Lung (tissue), 12 donors: Measurements from ENCODE around the gene PCSK7. TPM values are rescaled to one million over a fixed set of nuclear protein-coding genes. Genes with fewer than 3 reads are reported as not detected.

Source experiments
- ATAC-seq: fragments of 200-7000 bp; cut with Tn5 transposase; one replicate; pipeline ENCODE4 v1.9.1; 2020; ENCODE audit warnings: moderate number of reproducible peaks; ENCODE audit not compliant: insufficient read depth, low FRiP score
- DNase-seq, 3 donors: peaks; one replicate each; pipeline ENCODE4 v3.0.0-alpha.2; 2013 to 2017
- H3K27ac ChIP-seq, 2 donors: one replicate each; pipeline ENCODE4 v1.5.1; 2013; ENCODE audit warnings: mild to moderate bottlenecking in 2 of 2, moderate library complexity in 2 of 2, control low read depth in 1 of 2, inconsistent platforms in 1 of 2, low read depth in 1 of 2, low read length in 1 of 2
- H3K27me3 ChIP-seq, 3 donors: one replicate each; pipeline ENCODE4 v1.5.1; 2013; ENCODE audit warnings: low read length in 2 of 3; ENCODE audit not compliant: control insufficient read depth in 3 of 3, insufficient read depth in 3 of 3
- H3K36me3 ChIP-seq, 4 donors: one replicate each; pipeline ENCODE4 v1.5.1; 2013; ENCODE audit warnings: low read length in 4 of 4, mild to moderate bottlenecking in 1 of 4, moderate library complexity in 1 of 4; ENCODE audit not compliant: control insufficient read depth in 4 of 4, insufficient read depth in 4 of 4
- H3K4me1 ChIP-seq, 5 donors: one replicate each; pipeline ENCODE4 v1.5.1; 2013; ENCODE audit warnings: low read length in 5 of 5, mild to moderate bottlenecking in 2 of 5, moderate library complexity in 1 of 5; ENCODE audit not compliant: control insufficient read depth in 5 of 5, insufficient read depth in 5 of 5
- H3K4me3 ChIP-seq: one replicate; pipeline ENCODE4 v1.5.1; 2013; ENCODE audit warnings: mild to moderate bottlenecking, control low read depth, moderate library complexity
- H3K9ac ChIP-seq, 2 donors: one replicate each; pipeline ENCODE4 v1.5.1; 2013; ENCODE audit warnings: low read length in 2 of 2, control low read depth in 1 of 2; ENCODE audit not compliant: insufficient read depth in 1 of 2
- H3K9me3 ChIP-seq, 4 donors: one replicate each; pipeline ENCODE4 v1.5.1; 2013; ENCODE audit warnings: low read length in 3 of 4, mild to moderate bottlenecking in 1 of 4, moderate library complexity in 1 of 4; ENCODE audit not compliant: control insufficient read depth in 4 of 4, insufficient read depth in 3 of 4
- CTCF ChIP-seq: IDR thresholded peaks from 2 replicates; pipeline ENCODE4 v1.5.1; 2012; ENCODE audit warnings: mild to moderate bottlenecking; ENCODE audit errors: control extremely low read depth, extremely low read depth
- WGBS, 2 donors: extraction: QIAGEN DNeasy Blood & Tissue Kit; methylation state at CpG; one replicate each; pipeline ENCODE4 v1.1.7; 2013; 5-methylcytosine and 5-hydroxymethylcytosine counted together
- polyA plus RNA-seq, 2 donors: library from polyadenylated mRNA; stranded (reverse); fragments of 200-250 nt; gene quantifications; one replicate each; pipeline ENCODE4 v1.2.1, GENCODE V29; 2013
- total RNA-seq, 2 donors: library from RNA; depleted of rRNA in 1 of 2; stranded (reverse); fragments of >200 nt in 1 of 2; gene quantifications; one replicate each; pipeline ENCODE4 v1.2.1, GENCODE V29; 2014 to 2021
- donor health status: control.
- donor health status: control.
- donor health status: Bipolar disorder and iron deficiency.
- donor health status: healthy.
- donor health status: DM: yes; HTN: yes; CAD: no.

PCSK7 gene
- total and polyA plus RNA-seq, 4 donors: 29.2 to 82.5 (median 32.9) TPM

GRCh38 chr11:117187428-117187798 is 44.5 kb downstream of the PCSK7 start:
- H3K27me3 ChIP-seq: no peaks in the 10 kb centered on the region
- 90 to 95% methylated on average over 13 of the region's 13 CpGs for WGBS, 2 donors
- no peak overlapping the region for H3K27ac ChIP-seq
- TF ChIP-seq CTCF: no peak
- no peak overlapping the region for H3K4me3 ChIP-seq
- ATAC-seq: no peak
- no peak for DNase-seq
- no peaks in the 10 kb centered on the region for H3K9me3 ChIP-seq
- peaks cover 0 to 2% (median 0%) of the 10 kb centered on the region in 5 donors for H3K4me1 ChIP-seq
- peaks cover 15 to 59% (median 19%) of the 10 kb centered on the region in 4 donors for H3K36me3 ChIP-seq
- H3K9ac ChIP-seq: no peak overlapping the region

- 83 to 91% methylated on average over 6 of the region's 6 CpGs for WGBS, 2 donors
- ATAC-seq: no peak
- no peak overlapping the region for H3K9ac ChIP-seq
These were observed 44.9 kb downstream of the PCSK7 start for GRCh38 chr11:117187007-117187406.

GRCh38 chr11:117186431-117186761 is 45.5 kb downstream of the PCSK7 start:
- Histone ChIP-seq H3K4me3 (no peak overlapping the region), H3K27me3 (no peaks in the 10 kb centered on the region), H3K9me3 (no peaks in the 10 kb centered on the region), H3K36me3 (peaks cover 12 to 57% (median 17%) of the 10 kb centered on the region in 4 donors), H3K9ac (no peak overlapping the region), H3K27ac (peak overlapping the region in 1 of 2 donors; percentile 83), H3K4me1 (peaks cover 0 to 5% (median 0%) of the 10 kb centered on the region in 5 donors)
- WGBS, 2 donors: 96 to 98% methylated on average over 4 of the region's 4 CpGs
- no peak for DNase-seq
- no peak for TF ChIP-seq CTCF
- ATAC-seq: no peak

More at GRCh38 chr11:117187007-117187406, 44.9 kb downstream of the PCSK7 start:
- Histone ChIP-seq H3K27ac (no peak overlapping the region), H3K36me3 (peaks cover 15 to 60% (median 18%) of the 10 kb centered on the region in 4 donors), H3K4me3 (no peak overlapping the region), H3K27me3 (no peaks in the 10 kb centered on the region), H3K9me3 (no peaks in the 10 kb centered on the region), H3K4me1 (peaks cover 0 to 3% (median 0%) of the 10 kb centered on the region in 5 donors)
- DNase-seq: no peak
- TF ChIP-seq CTCF: no peak

GRCh38 chr11:117185736-117186430 is 46.0 kb downstream of the PCSK7 start:
- Histone ChIP-seq H3K4me3 (no peak overlapping the region), H3K9me3 (no peaks in the 10 kb centered on the region), H3K36me3 (peaks cover 12 to 57% (median 17%) of the 10 kb centered on the region in 4 donors), H3K9ac (no peak overlapping the region), H3K27me3 (no peaks in the 10 kb centered on the region), H3K4me1 (peaks cover 0 to 11% (median 2%) of the 10 kb centered on the region in 5 donors), H3K27ac (peak overlapping the region in 1 of 2 donors; percentile 83)
- DNase-seq: no peak
- no peak for TF ChIP-seq CTCF
- WGBS, 2 donors: 75 to 89% methylated on average over 5 of the region's 5 CpGs
- ATAC-seq: no peak
